Fibroblast of skin of left biceps (primary cell): Measurements from ENCODE around the gene SOX12.
"Not testable (repeated sequence)": the region's sequence is repeated elsewhere in the genome, so short reads cannot be mapped to it uniquely, and the experiment has no call there.

Experiments used
- DNase-seq, 2 experiments: peaks; one replicate each; pipeline ENCODE4 v3.0.0-alpha.2; 2013; ENCODE audit warnings: low read depth in 2 of 2

SOX12 gene

DNA sequence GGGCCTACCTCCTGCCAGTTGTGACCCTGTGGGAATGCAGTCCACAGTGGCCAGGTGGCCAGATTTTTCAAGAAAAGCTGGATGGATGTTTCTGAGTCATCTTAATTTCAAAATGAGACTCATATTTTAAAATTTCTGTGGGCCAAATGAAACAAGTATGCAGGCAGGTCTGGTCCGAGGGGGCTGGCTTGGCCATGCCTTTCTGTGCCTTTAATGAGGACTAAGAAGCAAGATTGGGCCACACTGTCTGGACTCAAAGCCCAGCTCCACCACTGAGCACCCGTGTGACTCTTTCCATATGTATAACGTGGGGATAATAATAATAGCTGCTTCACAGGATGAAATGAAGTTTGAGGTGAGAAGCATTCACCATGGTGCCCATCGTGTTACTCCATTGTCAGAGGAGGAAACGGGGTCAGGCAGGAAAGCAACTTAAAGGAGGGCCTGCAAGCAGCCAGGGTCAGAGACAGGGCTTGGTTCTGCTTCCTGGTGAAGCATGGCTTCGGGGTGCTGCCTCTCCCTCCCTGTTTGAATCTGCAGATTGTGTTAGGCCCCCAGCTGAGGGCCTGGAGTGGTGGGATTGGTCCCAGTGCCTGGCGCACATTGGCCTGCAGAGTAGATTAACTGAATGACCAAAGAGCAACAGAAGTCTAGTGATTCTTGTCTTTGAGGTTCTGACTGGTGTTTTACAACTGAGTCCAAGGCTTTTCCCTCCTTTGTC, 3.8 kb downstream of the SOX12 start:
- DNase-seq = no peak

DNA sequence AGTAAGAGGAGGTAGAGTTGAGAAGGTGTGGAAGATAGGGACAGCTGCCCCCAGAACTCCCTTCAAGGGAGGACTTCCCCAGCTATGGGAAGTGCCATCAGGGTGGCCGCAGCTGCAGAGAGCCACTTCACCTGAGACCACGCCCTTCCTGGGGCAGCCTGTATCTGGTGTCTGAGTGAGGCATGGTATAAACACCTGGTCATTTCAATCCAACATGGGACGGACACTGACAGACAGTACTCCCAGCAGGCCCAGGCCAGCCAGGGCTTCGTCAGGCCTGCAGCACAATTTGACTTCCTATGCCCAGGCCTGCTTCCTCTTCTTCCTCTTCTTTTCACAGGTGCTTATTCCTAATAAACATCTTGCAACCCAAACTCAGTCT, 4.5 kb downstream of the SOX12 start:
- no peak for DNase-seq

DNA sequence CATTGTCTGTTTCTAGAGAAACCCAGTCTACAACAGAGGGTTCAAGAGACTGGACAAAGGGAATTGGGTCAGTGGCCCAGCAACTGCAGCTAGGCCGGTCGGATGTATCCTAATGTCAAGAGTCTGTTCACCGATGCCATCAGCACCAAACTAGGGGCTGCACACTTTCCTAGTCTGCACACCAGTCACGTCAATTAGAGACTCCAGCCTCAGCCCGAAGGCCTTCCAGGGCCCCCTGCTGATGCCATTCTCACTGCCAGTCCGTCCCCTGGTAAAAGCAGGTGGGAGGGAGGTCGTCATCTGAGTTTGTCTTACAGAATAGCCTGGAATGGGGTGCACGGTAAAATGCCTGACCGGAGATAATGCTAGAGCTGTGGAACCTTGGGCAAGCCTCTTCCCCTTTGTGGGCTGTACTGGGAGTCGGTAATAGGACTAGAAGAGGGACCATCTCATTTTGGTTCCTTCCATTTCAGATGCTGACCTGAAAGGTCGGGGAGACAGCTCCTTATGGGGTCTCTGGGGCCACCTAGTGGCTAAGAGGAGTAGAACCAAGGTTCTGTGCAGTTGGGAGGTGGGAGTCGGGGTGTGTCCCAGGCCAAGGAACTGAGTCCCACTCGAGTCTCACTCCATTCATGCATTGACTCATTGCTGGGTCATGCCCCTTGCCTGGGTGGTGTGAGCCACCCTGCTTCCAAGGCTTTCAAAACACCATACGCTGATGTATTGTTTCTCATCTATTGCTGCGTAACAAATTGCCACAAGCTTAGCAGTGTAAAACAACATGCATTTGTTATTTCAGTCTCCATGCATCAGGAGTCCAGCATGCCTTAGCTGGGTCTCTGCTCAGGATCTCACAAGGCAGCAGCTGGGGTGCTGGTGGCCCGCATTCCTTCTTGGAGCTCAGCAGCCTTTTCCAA, 5.1 kb downstream of the SOX12 start:
- peak in 1 of 2 experiments; percentile 31 for DNase-seq

DNA sequence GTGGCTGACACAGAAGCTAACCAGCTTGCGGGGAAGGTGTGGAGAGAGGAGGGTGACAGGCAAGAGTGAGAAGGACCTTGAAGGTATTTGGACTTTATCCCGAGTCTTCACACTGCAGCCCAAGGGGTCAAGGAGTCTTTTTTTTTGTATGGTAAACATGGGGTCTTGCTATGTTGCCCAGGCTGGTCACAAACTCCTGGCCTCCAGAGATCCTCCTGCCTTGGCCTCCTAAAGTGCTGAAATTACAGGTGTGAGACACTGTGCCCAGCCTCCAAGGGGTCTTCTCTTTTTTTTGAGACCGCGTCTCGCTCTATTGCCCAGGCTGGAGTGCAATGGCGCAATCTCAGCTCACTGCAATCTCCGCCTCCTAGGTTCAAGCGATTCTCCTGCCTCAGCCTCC, 9.2 kb downstream of the SOX12 start:
- no peak for DNase-seq

DNA sequence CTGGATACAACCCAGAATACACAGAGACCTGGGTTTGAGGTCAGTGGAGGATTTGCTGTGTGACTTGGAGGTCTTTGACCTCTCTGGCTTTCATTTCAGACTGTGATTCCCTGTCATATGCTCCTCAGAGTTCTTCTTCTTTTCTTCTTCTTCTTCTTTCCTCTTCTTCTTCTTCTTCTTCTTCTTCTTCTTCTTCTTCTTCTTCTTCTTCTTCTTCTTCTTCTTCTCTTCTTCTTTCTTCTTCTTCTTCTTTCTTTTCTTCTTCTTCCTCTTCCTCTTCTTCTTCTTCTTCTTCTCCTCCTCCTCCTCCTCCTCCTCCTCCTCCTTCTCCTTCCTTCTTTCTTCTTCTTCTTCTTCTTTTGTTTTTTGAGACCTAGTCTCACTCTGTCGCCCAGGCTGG, 10.7 kb downstream of the SOX12 start:
- DNase-seq = not testable (repeated sequence)

DNA sequence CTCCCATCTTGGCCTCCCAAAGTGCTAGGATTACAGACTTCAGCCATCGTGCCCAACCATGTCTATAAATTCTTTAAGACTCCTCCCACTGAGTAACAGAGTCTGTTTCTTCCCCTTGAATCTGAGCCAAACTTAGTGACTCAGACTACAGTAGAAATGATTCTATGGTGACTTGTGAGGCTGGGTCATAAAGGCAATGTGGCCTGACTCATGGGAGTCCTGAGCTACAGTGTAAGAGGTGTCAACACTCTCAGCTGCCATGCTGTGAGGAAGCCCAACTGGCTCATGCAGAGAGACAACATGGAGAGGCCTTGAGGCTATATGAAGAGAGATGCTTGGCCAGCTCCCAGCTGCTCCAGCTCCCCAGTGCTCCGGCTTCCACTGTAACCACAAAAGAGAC, 16.3 kb downstream of the SOX12 start:
- DNase-seq = no peak

DNA sequence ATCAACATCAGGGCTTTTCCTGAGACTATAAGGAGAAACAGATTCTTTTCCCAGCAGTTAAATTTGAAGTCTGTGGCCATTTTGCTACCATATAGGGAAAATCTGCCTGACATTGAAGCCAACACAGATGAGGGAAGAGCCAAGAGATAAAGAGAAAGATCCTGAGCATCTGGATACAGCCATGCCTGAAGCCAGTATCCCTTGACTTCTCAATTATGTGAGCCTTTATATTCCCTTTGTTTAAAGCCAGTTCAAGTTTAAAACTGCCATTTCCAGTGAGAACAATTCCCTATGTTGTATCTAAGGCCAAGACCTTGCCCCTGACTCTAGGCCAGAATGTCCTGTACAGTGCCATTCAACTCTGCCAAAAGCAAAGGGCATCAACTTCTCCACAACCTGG, 17.8 kb downstream of the SOX12 start:
- DNase-seq = no peak

DNA sequence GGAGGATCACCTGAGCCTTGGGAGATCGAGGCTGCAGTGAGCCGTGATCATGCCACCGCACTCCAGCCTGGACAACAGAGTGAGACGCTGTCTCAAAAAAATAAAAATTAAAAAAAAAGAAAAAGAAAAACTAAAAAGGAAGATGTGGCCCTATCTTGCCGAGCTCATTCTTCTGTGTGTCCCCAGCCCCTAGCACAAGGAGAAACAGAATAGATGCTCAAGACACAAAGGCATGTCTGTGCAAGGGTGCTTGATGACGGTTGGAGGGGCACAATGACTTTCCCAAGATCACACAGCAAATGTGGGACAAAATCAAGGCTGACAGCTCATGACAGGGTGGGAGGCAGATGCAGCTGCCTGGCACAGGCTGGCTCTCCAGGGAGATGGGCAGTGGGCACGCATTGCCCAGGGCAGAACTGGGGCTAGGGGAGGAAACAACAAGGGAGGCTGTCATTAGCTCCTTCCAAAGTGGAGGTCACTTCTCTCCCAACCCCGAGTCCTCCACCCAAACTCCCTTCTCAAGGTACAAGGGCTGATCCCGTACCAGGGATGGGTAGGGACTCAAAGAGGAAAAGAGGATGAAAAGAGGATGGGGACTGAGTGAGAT, 20.8 kb downstream of the SOX12 start:
- DNase-seq = no peak

DNA sequence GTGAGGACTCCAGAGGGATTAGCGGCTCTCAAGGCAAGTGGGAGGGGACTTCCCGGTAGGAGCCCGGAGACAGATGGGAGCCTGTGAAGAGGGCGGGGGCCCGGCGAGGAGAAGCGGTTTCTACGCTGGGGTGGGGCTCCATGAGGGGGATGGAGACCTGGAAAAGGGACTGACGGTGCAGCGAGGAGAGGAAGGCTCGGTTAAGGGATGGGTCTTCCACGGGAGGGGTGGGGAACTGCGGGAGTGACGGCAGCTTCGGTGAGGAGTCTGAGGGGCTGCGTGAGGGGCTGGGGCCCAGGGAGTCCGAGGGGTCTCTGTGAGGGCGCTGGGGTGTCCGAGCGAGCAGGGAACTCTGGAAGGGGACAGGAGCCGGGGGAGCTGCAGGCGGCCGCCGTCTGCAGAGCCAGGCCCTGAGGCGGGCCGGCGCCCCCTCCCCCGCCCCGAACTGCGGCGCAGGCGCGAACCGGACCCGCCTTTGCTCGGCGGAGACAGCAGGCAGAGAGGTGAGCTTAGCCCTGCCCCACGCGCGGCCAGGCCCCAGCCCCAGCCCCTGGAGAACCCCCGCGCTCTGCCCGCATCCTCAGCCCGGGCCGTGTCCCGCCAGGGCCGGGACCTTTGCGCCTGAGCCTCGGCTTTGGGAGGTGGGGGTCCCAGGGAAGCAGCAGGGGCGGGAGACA, 21.4 kb downstream of the SOX12 start, which contains the start of gene NRSN2:
Gene NRSN2 (plus strand): TSS at position 472 of the 677 bp plus-strand sequence. CDS start 2,533 bp downstream, outside the sequence.
- no peak for DNase-seq

DNA sequence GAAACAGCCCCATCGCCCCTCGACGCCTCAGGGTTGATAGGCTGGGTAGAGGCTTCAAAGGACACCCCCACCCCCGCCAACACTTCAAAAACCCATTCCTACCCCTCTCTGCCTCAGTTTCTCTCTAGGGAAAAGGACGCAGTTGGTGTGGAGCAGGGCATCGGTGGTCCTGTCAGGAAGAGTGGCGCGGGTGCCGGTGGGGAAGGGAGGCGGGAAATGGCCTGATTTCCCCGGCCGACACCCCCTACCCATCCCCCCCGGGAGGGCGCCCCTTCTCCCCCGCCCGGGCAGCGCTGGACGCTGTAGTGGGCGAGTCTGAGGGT, 21.9 kb downstream of the SOX12 start:
- DNase-seq = no peak

DNA sequence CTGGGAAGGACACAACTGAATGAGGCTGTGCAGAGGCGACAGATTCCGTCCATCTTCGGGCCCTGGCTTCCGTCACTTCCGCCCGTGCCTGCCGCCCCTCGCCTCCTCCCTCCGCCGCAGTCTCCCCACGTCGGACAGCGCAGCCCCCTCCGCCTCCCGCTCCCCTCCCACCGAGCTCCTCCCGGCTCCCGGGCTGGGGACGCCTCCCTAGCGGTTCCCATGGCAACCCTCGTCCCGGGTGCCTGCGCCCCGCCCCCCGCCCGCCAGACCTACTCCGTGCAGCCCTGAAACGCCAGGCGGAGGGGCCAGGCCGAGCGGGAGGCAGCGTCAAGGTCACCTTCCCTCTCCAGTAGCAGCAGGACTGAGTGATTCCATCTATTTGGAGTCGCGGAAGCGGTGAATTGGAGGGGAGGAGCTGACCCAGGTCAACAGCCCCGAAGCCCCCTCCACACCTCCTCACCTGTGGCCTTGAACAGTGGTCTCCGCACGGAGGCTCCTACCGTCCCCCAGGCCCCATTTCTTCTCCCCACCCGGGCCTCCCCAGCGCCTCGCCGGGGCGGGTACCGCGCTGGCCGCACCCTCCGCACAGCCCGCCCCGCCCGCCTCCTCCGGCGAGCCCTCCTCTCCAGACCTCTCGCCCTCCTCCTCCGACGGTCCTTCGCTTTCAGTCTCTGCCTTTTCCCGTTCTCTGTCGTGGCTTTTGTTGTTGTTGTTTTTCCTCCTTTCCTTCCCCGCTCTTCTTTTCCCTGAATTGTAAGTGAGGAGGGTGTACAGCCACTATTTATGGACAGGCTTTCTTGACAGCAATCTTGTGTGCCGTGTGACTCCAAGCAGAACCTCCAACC, 22.5 kb downstream of the SOX12 start:
- DNase-seq = peak; percentile 86

DNA sequence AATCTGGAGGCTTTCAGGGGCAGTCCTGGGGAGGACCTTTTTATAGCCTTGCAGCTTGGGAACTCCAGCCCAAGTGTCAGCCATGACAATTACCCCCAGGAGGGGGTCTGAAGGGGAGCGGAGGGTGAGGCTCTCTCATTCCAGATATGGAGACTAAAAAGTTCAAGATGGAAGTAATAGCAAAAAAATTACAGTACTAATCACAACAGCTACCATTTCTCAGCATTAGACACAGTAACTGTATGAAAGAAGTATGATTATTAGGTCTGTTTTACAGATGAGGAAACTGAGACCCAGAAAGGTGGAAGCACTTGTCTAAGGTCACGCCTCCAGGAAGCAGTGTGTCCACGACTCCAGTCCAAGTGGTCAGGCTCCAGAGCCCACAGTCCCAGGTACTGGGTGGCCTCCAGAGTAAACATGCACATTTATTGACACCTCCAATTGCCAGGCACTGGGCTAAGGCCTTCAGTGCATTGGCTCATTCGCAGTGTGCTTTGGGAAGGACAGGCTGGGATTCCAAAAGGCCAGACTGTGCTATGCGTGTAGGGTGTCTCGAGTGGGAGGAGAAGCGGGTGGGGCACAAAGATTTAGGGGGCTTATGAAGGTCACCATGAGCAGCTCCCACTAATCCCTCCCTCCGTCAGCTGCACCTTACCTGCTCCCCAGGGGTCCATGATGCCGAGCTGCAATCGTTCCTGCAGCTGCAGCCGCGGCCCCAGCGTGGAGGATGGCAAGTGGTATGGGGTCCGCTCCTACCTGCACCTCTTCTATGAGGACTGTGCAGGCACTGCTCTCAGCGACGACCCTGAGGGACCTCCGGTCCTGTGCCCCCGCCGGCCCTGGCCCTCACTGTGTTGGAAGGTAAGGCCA, 23.9 kb downstream of the SOX12 start:
- no peak for DNase-seq

DNA sequence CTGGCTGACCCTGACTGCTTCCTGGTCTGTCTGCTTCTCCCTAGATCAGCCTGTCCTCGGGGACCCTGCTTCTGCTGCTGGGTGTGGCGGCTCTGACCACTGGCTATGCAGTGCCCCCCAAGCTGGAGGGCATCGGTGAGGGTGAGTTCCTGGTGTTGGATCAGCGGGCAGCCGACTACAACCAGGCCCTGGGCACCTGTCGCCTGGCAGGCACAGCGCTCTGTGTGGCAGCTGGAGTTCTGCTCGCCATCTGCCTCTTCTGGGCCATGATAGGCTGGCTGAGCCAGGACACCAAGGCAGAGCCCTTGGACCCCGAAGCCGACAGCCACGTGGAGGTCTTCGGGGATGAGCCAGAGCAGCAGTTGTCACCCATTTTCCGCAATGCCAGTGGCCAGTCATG, 27.8 kb downstream of the SOX12 start:
- DNase-seq = no peak

DNA sequence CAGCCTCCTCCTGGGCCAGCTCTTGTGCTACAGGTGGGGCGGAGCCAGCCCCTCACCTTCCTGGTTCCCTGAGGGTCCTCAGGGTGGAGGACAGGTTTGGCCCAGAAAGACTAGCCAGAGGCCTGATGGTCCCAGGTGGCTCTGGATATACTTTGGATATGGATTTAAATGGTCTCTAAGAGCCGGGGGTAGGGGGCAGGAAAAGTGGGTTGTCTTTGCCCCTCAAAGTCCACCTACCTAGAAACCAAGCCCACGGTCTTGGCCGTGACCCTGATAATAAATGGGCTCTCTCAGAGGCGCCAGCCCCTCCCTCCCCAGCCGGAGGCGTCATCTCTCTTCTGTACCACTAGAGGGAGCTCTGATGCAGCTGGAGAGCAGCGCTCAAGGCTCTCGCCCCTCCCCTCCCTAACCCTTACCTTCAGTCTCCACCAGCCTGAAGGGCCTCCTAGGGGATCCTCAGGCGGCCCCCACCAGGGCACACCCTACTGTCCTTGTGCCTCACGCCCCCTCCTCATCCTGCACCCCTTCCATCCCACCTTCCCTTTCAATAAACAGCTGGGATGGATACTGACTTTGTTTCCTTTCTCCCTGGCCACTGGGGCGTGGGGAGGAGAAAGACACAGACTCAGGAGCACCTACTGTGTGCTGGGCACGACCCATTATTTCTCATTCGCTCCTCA, 29.1 kb downstream of the SOX12 start:
- DNase-seq = peak in 1 of 2 experiments; percentile 23

DNA sequence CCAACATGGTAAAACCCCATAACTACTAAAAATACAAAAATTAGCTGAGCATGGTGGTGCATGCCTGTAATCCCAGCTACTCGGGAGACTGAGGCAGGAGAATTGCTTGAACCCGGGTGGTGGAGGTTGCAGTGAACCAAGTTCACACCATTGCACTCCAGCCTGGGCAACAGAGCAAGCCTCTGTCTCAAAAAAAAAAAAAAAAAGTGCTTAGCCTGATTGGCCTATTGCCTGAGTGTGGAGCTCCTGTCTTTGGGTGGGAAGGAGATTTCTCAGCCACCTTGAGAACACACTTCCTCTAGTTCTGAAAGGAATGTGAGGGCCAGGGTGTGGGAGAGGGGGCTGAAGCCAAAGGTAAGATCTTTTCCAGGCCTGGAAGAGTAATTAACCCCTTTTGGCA, 30.8 kb downstream of the SOX12 start:
- not testable (repeated sequence) for DNase-seq

DNA sequence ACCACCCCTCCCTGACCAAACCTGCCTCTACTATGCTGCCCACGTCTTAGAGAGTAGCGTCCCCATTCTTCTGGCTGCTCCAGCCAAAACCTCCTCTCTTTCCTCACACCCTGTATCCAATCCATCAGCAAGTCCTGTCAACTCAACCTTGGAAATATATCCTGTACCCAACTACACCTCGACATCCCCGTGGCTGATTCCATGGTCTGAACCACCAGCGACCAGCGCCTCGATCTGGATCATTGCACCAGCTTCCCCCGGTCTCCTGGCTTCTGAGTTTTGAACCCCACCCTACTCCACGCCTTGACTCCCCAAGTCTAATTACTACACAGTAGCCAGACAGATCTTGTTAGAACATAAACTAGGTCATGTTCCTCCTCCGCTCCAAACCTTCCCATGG, 31.4 kb downstream of the SOX12 start:
- no peak for DNase-seq

DNA sequence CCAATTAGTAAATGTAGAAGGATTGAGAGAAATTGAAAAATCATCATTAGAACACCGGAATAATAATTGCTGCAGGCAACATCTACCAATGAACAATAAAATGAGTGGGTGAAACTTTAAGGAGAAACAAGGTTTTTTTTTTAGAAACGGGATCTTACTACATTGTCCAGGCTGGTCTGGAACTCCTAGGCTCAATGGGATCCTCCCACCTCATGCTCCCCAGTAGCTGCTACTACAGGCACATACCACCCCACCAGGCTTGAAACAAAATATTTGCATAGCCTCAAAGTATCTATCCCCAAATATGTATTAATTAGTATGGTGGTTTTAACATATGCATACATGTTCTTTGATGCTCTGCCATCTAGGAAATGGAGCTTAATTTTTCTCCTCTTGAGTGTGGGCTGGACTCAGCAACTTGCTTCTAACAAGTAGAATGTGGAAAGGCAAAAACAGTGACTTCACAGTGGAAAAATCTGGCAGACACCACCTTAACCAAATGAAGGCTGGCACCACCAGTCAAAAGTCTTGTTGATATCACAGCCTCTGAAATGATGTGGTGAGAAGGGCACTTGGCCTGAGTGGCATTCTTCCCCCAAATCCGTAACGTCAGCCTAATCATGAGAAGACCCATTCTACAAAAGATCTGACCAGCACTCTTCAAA, 33.7 kb downstream of the SOX12 start:
- DNase-seq = no peak

DNA sequence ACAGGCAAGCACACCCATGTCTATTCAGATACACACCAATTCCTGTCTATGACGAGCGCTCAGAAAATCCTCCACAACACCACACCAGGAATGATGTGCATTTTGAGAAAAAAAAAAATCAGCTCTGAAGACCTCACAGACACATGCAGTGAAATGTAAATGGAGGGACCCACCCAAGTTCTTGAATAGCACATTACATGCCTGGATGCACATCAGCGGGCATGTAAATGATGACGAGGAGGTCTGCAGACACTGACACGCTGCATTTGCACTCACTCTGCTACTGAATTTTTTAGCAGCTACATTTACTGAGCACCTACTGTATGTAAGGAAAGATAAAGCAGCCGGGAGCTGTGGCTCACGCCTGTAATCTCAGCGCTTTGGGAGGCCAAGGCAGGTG, 36.2 kb downstream of the SOX12 start:
- DNase-seq = no peak
